Breast epithelium (tissue), 3 donors: ENCODE results near the gene ZNF30.

Experiments used
- POLR2A ChIP-seq: fragments of 450-650 bp; IDR thresholded peaks from one replicate; pipeline ENCODE4 v1.6.1; 2016; ENCODE audit warnings: antibody characterized with exemption, mild to moderate bottlenecking, moderate library complexity
- TF ChIP-seq, protein P1 (sequence below), 3 donors: fragments of 450-650 bp; IDR thresholded peaks; one replicate each; pipeline ENCODE4 v1.5.1; 2016 to 2017; ENCODE audit warnings: antibody characterized with exemption in 3 of 3, mild to moderate bottlenecking in 3 of 3, moderate library complexity in 3 of 3

DNA sequence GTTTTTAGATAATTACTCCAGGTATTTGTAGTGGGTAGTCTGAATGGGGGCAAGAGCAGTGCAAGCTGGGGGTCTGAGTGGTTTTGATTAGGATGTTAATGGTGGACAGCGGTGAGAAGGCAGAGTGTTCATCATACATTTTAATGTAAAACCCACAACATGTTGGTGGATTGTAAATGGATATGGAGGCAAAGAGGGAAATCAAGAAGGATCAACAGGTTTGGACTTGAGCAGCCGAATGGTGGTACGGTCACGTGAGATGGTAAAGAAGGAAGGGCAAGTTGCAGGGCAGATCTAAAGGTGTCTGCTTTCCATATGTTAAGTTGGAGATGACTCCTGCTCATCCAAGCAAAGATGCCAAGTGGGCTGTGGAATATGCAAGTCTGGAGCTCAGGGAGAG lies 9.5 kb downstream of the ZNF30 start:
- TF ChIP-seq POLR2A, result no peak
- TF ChIP-seq, protein P1, sequence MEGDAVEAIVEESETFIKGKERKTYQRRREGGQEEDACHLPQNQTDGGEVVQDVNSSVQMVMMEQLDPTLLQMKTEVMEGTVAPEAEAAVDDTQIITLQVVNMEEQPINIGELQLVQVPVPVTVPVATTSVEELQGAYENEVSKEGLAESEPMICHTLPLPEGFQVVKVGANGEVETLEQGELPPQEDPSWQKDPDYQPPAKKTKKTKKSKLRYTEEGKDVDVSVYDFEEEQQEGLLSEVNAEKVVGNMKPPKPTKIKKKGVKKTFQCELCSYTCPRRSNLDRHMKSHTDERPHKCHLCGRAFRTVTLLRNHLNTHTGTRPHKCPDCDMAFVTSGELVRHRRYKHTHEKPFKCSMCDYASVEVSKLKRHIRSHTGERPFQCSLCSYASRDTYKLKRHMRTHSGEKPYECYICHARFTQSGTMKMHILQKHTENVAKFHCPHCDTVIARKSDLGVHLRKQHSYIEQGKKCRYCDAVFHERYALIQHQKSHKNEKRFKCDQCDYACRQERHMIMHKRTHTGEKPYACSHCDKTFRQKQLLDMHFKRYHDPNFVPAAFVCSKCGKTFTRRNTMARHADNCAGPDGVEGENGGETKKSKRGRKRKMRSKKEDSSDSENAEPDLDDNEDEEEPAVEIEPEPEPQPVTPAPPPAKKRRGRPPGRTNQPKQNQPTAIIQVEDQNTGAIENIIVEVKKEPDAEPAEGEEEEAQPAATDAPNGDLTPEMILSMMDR (IDR thresholded peaks at IDR 0.05), result no peak
